Measurements from ENCODE around the gene CLDN9. TPM values are rescaled to one million over a fixed set of nuclear protein-coding genes. Genes with fewer than 3 reads are reported as not detected.

Gene CLDN9
- total RNA-seq, 1 donor from 2014 or later: 3.5 TPM

DNA sequence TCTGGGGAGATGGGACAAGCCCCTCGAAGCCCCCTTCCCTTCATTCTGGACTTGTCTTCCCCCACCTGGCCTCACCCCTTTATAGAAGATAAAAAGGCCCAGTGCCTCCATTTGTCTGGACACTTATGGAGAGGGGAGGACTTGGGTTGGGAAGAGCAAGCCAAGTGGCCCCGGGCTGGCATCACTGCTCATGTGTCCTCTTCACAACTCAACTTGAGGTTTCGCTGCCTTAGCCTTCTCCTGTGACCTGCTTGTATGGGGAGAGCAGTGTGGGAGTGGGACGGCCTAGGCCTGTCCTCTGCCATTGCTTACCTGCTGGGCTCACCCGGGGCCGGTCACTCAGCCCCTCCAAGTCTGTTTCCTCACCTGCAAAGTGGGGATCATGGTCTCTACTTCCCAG, 42.2 kb upstream of the CLDN9 start:
- peak overlapping the region; percentile 82 for H3K4me3 ChIP-seq (ENCODE audit: low read depth, low read length)
- TF ChIP-seq, protein P1, sequence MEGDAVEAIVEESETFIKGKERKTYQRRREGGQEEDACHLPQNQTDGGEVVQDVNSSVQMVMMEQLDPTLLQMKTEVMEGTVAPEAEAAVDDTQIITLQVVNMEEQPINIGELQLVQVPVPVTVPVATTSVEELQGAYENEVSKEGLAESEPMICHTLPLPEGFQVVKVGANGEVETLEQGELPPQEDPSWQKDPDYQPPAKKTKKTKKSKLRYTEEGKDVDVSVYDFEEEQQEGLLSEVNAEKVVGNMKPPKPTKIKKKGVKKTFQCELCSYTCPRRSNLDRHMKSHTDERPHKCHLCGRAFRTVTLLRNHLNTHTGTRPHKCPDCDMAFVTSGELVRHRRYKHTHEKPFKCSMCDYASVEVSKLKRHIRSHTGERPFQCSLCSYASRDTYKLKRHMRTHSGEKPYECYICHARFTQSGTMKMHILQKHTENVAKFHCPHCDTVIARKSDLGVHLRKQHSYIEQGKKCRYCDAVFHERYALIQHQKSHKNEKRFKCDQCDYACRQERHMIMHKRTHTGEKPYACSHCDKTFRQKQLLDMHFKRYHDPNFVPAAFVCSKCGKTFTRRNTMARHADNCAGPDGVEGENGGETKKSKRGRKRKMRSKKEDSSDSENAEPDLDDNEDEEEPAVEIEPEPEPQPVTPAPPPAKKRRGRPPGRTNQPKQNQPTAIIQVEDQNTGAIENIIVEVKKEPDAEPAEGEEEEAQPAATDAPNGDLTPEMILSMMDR (conservative IDR thresholded peaks at IDR 0.05; ENCODE audit: low read depth, low read length): no peak
- DNase-seq (ENCODE audit: low read depth): no peak

DNA sequence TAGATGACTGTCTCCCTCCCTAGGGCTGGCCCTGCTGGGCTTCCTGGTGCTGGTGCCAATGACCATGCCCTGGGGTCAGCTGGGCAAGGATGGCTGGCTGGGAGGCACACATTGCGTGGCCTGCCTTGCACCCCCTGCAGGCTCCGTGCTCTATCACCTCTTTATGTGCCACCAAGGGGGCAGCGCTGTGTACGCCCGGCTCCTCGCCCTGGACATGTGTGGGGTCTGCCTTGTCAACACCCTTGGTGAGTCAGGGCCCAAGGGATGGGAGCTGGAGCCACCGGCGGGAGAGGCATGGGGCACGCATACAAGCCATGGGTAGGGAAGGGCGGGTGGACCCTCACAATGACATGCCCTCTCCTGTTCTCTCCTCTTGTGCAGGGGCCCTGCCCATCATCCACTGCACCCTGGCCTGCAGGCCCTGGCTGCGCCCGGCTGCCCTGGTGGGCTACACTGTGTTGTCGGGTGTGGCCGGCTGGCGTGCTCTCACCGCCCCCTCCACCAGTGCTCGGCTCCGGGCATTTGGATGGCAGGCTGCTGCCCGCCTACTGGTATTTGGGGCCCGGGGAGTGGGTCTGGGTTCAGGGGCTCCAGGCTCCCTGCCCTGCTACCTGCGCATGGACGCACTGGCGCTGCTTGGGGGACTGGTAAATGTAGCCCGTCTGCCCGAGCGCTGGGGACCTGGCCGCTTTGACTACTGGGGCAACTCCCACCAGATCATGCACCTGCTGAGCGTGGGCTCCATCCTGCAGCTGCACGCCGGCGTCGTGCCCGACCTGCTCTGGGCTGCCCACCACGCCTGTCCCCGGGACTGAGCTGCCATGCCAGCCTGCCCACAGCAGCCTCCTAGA, 41.4 kb upstream of the CLDN9 start:
- TF ChIP-seq, protein P1 (conservative IDR thresholded peaks at IDR 0.05; ENCODE audit: low read depth, low read length): no peak
- no peak overlapping the region for H3K4me3 ChIP-seq (ENCODE audit: low read depth, low read length)
- DNase-seq (ENCODE audit: low read depth): no peak

DNA sequence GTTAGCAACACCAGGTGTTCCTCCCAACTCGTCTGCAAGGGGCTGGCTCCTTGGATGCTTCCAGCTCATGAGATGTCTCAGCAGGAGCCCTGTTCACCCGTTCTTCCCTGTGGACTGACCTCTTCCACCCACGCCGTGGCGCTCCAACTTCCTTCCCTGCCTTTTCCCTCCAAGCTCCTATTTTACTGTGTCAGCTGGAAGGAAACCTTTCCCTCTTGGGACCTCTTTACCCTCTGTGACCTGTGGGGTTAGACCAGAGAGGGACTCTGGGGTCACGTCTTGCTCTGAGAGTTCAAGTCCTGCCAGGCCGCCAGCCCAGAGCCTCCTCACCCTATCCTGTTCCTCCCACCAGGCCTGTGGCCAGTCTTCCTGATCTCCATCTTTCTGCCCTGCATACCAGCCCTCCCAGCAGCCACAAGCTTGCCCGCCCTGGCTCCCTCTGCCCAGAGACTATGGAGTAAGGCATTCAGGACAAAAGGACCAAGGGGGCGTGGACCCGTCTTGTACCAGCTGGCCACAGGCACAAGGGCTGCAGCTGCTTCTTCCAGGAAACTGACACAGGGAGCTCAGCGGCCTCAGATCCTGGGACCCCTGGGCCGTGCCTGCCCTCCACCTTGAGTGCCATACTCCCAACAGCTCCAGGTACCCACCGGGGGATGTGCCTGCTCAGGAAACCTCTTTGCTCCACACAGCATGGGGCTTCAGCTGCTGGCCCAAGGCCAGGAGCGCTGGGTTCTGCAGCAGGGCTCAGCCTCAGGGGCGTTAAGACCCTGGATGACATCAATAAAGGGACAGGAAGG, 40.5 kb upstream of the CLDN9 start:
- H3K4me3 ChIP-seq (ENCODE audit: low read depth, low read length): no peak overlapping the region
- DNase-seq (ENCODE audit: low read depth): no peak
- TF ChIP-seq, protein P1 (conservative IDR thresholded peaks at IDR 0.05; ENCODE audit: low read depth, low read length): no peak

DNA sequence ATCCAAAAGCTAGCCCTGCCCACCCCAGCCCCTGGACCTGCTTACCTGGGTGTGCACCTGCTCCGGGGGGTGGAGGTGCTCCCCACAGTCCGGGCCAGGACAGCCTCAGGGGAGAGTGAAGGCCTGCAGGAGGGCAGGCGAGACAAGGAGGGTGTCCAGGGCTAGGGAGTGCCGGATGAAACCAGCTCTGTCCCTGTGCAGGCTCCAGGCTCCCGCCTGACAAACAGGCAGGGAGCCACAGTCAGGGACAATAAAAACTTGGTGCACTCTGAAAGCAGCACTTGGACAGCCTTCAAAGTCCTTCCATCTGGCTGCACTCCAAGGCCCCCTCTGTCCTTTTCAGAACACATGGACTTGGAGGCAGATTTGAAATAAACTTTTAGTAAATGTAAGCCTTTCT, 39.6 kb upstream of the CLDN9 start:
- no peak overlapping the region for H3K4me3 ChIP-seq (ENCODE audit: low read depth, low read length)
- TF ChIP-seq, protein P1 (conservative IDR thresholded peaks at IDR 0.05; ENCODE audit: low read depth, low read length): no peak
- DNase-seq (ENCODE audit: low read depth): no peak

DNA sequence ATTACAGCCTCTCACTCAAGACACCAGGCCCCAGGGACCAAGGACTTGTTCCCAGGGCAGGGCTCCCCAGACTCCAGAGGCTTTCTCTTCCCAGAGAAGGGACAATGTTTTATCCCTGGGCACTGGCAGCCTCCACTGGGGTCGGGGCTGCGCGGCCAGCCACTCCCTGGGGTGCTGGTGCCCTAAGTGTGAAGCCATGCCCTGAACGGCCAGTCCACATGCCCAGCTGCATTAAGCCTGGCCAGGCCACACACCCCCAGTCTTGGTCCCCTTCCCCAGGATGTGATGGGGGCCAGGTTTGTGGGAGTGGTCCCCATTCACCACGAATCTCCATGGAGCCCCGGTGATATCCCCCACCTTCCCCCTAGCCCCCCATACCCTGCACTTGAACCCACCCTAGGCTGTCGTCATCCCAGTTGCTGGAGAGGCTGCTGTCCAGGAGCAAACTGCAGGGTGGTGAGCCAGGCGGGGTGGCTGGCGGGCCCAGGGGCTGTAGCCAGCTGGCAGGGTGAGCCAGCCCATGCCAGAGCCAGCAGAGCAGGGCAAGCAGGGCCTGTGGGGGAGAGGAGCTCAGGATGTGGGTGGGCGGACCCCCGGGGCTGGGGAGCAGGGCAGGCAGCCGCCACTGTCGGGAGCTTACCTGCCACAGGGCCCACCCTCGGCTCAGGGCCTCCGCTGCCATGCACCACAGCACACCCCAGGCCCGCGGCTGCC, 39.0 kb upstream of the CLDN9 start:
- no peak overlapping the region for H3K4me3 ChIP-seq (ENCODE audit: low read depth, low read length)
- DNase-seq (ENCODE audit: low read depth): no peak
- TF ChIP-seq, protein P1 (conservative IDR thresholded peaks at IDR 0.05; ENCODE audit: low read depth, low read length): no peak

DNA sequence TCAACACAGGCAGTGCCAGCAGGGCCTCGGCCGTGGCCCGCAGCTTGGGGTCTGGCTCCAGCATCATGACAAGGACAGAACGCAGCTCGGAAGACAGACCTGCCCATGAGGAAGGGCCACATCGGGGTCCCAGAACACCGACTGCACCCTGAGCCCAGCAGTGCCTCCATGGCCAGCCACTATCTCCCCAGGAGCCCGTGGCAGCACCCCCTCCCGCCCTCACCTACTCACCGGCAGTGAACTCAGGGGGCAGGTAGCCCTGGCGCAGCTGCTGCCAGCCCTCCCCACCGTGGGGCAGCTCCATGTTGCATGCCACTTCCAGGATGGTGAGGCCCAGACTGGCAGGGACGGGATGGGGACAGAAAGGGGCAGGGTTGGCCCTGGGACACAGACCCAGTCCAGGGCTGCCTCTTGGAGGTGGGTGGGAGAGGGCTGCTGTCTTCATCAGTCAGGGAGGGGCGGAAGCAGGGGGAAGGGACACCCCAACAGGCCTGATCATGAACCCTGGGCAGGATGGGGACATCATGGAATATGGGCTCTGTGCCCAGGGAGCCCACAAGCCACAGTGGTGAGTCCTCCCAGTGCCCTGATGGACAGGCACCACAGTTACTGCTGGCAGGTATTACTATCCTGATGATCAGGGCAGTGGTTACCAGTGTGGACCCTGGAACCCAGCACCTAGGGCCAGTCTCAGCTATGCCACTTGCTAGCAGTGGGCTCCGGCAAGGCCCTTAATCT, 38.2 kb upstream of the CLDN9 start:
- TF ChIP-seq, protein P1 (conservative IDR thresholded peaks at IDR 0.05; ENCODE audit: low read depth, low read length): no peak

More for the DNA sequence above, 38.2 kb upstream of the CLDN9 start:
- DNase-seq (ENCODE audit: low read depth): no peak
- no peak overlapping the region for H3K4me3 ChIP-seq (ENCODE audit: low read depth, low read length)
